GM10248 (cell line): ENCODE data around the gene FUT3.
"Not testable (repeated sequence)": the region's sequence is repeated elsewhere in the genome, so short reads cannot be mapped to it uniquely, and the experiment has no call there.

Experiments used
- CTCF ChIA-PET: fragments of 300-600 bp; sonication (Branson Sonifier 250); formaldehyde crosslinking; extraction: SDS; loops from one replicate; lab custom pipeline; 2021; ENCODE audit warnings: antibody characterized with exemption; lab: Yijun Ruan, JAX
- POLR2A ChIA-PET: fragments of 350-650 bp; sonication (Branson Sonifier 250); formaldehyde crosslinking; extraction: SDS; loops from one replicate; lab custom pipeline; 2020; ENCODE audit warnings: antibody characterized with exemption; lab: Yijun Ruan, JAX
- DNase-seq: peaks from one replicate; pipeline ENCODE4 v3.0.0; 2012; ENCODE audit errors: extremely low spot score
- TF ChIP-seq, protein P1 (sequence below): IDR thresholded peaks from 2 replicates; pipeline ENCODE4 v1.5.1; 2012; ENCODE audit warnings: mild to moderate bottlenecking, low read depth; ENCODE audit errors: extremely low read depth, missing control alignments, control extremely low read depth

Gene FUT3

DNA sequence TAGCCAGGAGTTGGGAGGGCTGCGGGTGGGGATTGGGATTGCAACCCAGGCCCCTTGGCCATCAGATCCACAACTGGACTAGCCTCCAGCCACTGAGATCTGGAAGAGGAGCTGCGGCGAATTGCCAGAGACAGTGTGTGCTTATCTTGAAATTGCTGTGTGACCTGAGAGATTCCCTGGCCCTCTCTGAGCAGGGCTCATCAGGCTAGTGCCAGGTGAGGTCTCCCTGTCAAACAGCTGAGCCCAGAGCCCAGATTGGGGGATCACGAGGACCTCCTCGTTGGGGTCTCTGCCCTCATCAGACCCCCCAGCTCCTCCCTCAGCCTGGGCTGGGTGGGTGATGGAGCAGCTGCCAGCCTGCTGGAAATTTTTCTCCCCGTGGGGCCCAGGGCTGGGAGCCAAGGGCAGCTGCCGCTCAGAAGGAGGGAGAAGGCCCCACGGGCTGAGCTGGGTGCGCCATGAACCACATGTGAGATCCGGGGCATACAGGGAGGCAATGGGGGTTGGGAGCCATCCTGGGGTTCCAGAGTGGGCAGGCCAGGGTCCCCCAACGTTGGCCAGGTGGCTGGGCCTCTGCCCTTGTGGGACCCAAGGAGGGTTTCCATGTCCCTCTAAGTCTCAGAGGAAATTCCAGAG is 11.9 kb upstream of the FUT3 start:
- DNase-seq = no peak
- TF ChIP-seq, protein P1, sequence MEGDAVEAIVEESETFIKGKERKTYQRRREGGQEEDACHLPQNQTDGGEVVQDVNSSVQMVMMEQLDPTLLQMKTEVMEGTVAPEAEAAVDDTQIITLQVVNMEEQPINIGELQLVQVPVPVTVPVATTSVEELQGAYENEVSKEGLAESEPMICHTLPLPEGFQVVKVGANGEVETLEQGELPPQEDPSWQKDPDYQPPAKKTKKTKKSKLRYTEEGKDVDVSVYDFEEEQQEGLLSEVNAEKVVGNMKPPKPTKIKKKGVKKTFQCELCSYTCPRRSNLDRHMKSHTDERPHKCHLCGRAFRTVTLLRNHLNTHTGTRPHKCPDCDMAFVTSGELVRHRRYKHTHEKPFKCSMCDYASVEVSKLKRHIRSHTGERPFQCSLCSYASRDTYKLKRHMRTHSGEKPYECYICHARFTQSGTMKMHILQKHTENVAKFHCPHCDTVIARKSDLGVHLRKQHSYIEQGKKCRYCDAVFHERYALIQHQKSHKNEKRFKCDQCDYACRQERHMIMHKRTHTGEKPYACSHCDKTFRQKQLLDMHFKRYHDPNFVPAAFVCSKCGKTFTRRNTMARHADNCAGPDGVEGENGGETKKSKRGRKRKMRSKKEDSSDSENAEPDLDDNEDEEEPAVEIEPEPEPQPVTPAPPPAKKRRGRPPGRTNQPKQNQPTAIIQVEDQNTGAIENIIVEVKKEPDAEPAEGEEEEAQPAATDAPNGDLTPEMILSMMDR = no peak
- ChIA-PET CTCF (no interaction called here), POLR2A (no interaction called here)

- no peak for DNase-seq
- ChIA-PET POLR2A (no interaction called here), CTCF (interaction anchor here (0.7 kb wide), 1 partner anchor 53 kb away, joined by 3 read pairs; no protein-coding TSS in a partner anchor)
- TF ChIP-seq, protein P1 = no peak
Measured at GRCh38 chr19:5857203-5858081, 6.2 kb upstream of the FUT3 start.

- CTCF ChIA-PET, POLR2A ChIA-PET, DNase-seq: not testable (repeated sequence)
Measured at GRCh38 chr19:5855151-5855550, 3.9 kb upstream of the FUT3 start.

- CTCF ChIA-PET, DNase-seq: not testable (repeated sequence)
Measured at GRCh38 chr19:5854121-5854520, 2.9 kb upstream of the FUT3 start.

GRCh38 chr19:5850743-5851293 is 431 bp downstream of the FUT3 start:
- ChIA-PET CTCF (no interaction called here), POLR2A (no interaction called here)
- no peak for DNase-seq
- TF ChIP-seq, protein P1 = no peak

More at GRCh38 chr19:5854121-5854520, 2.9 kb upstream of the FUT3 start:
- POLR2A ChIA-PET = not testable (repeated sequence)

DNA sequence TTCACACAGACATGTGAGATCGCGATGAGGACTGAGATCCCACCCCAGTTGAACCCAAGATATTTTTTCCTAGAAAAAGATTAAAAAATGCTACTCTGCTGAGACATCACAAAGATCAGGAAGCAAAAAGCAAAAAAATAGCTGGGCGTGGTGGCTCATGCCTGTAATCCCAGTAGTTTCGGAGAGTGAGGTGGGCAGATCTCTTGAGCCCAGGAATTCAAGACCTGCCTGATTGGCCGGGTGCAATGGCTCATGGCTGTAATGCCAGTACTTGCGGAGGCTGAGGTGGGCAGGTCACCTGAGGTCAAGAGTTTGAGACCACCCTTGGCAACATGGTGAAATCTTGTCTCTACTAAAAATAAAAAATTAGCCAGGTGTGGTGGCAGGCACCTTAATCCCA is 1.1 kb downstream of the FUT3 start:
- TF ChIP-seq, protein P1 = no peak
- DNase-seq = no peak
- ChIA-PET CTCF (no interaction called here), POLR2A (no interaction called here)

DNA sequence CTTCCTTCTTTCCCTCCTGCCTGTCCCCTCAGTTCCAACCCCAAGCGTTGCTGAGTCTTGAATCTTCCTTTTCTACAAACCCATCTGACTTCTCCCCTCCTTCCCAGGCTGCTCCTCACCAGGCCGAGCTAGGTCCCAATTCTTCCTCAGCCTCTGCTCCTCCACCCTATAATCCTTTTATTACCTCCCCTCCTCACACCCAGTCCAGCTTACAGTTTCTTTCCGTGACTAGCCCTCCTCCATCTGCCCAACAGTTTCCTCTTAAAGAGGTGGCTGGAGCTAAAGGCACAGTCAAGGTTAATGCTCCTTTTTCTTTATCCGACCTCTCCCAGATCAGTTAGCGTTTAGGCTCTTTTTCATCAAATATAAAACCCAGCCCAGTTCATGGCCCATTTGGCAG is 2.6 kb downstream of the FUT3 start:
- POLR2A ChIA-PET, DNase-seq, CTCF ChIA-PET: not testable (repeated sequence)

DNA sequence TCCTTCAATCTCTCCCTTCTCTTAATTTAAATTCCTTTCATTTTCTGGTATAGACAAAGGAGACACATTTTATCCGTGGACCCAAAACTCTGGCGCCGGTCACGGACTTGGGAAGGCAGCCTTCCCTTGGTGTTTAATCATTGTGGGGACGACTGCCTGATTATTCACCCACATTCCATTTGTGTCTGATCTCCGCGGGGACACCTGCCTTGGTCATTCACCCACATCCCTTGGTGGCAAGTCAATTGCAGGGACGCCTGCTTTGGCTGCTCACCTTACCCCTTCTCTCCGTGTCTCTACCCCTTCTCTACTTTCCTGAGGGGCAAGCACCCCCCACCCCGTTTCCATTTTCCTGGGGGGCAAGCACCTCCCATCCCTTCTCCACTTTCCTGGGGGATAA is 3.4 kb downstream of the FUT3 start:
- POLR2A ChIA-PET, DNase-seq, CTCF ChIA-PET: not testable (repeated sequence)
